ENCODE data around the gene ENAH. TPM values are rescaled to one million over a fixed set of nuclear protein-coding genes. Genes with fewer than 3 reads are reported as not detected.
"Not testable (repeated sequence)": the region's sequence is repeated elsewhere in the genome, so short reads cannot be mapped to it uniquely, and the experiment has no call there.

Gene ENAH
- 104 TPM for total RNA-seq

GRCh38 chr1:225652729-225653462 is at the start of gene ENAH:
Gene ENAH (minus strand): TSS chr1:225653123. CDS start chr1:225652690, 433 bp downstream.
- DNase-seq (ENCODE audit: low spot score): peak; percentile 77

GRCh38 chr1:225700889-225701465 is 48.1 kb upstream of the ENAH start:
- no peak for DNase-seq (ENCODE audit: low spot score)

- no peak for DNase-seq (ENCODE audit: low spot score)
These were observed 47.4 kb upstream of the ENAH start for GRCh38 chr1:225700164-225700821.

GRCh38 chr1:225699336-225699735 is 46.4 kb upstream of the ENAH start:
- DNase-seq (ENCODE audit: low spot score): no peak

- not testable (repeated sequence) for DNase-seq (ENCODE audit: low spot score)
These were observed 45.3 kb upstream of the ENAH start for GRCh38 chr1:225698194-225698593.

- no peak for DNase-seq (ENCODE audit: low spot score)
These were observed 44.5 kb upstream of the ENAH start for GRCh38 chr1:225697428-225697827.

- no peak for DNase-seq (ENCODE audit: low spot score)
These were observed 42.8 kb upstream of the ENAH start for GRCh38 chr1:225695578-225696337.

GRCh38 chr1:225694151-225694603 is 41.3 kb upstream of the ENAH start:
- DNase-seq (ENCODE audit: low spot score): peak; percentile 57

GRCh38 chr1:225693697-225694096 is 40.8 kb upstream of the ENAH start:
- not testable (repeated sequence) for DNase-seq (ENCODE audit: low spot score)

- DNase-seq (ENCODE audit: low spot score): no peak
These were observed 40.3 kb upstream of the ENAH start for GRCh38 chr1:225693085-225693696.

GRCh38 chr1:225692517-225692879 is 39.6 kb upstream of the ENAH start:
- DNase-seq (ENCODE audit: low spot score): no peak

- no peak for DNase-seq (ENCODE audit: low spot score)
These were observed 39.1 kb upstream of the ENAH start for GRCh38 chr1:225691861-225692516.

- no peak for DNase-seq (ENCODE audit: low spot score)
These were observed 38.5 kb upstream of the ENAH start for GRCh38 chr1:225691377-225691776.

GRCh38 chr1:225689882-225690459 is 37.0 kb upstream of the ENAH start:
- DNase-seq (ENCODE audit: low spot score): no peak

- DNase-seq (ENCODE audit: low spot score): no peak
These were observed 35.4 kb upstream of the ENAH start for GRCh38 chr1:225688345-225688744.

GRCh38 chr1:225685476-225686176 is 32.7 kb upstream of the ENAH start:
- no peak for DNase-seq (ENCODE audit: low spot score)

GRCh38 chr1:225684741-225685140 is 31.8 kb upstream of the ENAH start:
- no peak for DNase-seq (ENCODE audit: low spot score)

GRCh38 chr1:225681231-225681630 is 28.3 kb upstream of the ENAH start:
- DNase-seq (ENCODE audit: low spot score): no peak

GRCh38 chr1:225678545-225678944 is 25.6 kb upstream of the ENAH start:
- DNase-seq (ENCODE audit: low spot score): no peak

Measured in ureter (tissue), 1 donor.